Upper lobe of left lung (tissue), 6 donors: ENCODE measurements around the gene GPATCH2. TPM values are rescaled to one million over a fixed set of nuclear protein-coding genes. Genes with fewer than 3 reads are reported as not detected.

Source experiments
- ATAC-seq, 2 donors: fragments of 200-7000 bp; cut with Tn5 transposase; one replicate each; pipeline ENCODE4 v1.9.1; 2022; ENCODE audit warnings: mild to moderate bottlenecking in 2 of 2, moderate library complexity in 2 of 2; ENCODE audit not compliant: low FRiP score in 2 of 2
- DNase-seq, 2 donors: peaks; one replicate each; pipeline ENCODE4 v3.0.0-alpha.2; 2019 to 2020
- H3K27ac ChIP-seq, 4 donors: fragments of 200-600 bp; sonication (generic); one replicate each; pipeline ENCODE4 v1.5.1; 2016 to 2019
- H3K27me3 ChIP-seq, 4 donors: fragments of 200-600 bp; sonication (generic); one replicate each; pipeline ENCODE4 v1.5.1; 2017 to 2019
- H3K36me3 ChIP-seq, 4 donors: fragments of 200-600 bp; sonication (generic); one replicate each; pipeline ENCODE4 v1.5.1; 2016 to 2019
- H3K4me1 ChIP-seq, 4 donors: fragments of 200-600 bp; sonication (generic); one replicate each; pipeline ENCODE4 v1.5.1; 2018 to 2019
- H3K4me3 ChIP-seq, 4 donors: fragments of 200-600 bp; sonication (generic); one replicate each; pipeline ENCODE4 v1.5.1; 2017 to 2019; ENCODE audit warnings: mild to moderate bottlenecking in 2 of 4, moderate library complexity in 1 of 4
- H3K9me3 ChIP-seq, 4 donors: fragments of 200-600 bp; sonication (generic); one replicate each; pipeline ENCODE4 v1.5.1; 2018 to 2019
- EP300 ChIP-seq, 4 donors: sonication (generic); formaldehyde crosslinking; IDR thresholded peaks; one replicate each; pipeline ENCODE4 v1.5.1; 2017; ENCODE audit warnings: antibody characterized with exemption in 4 of 4, control low read depth in 2 of 4
- POLR2A ChIP-seq, 4 donors: fragments of 450-650 bp; IDR thresholded peaks; one replicate each; pipeline ENCODE4 v1.5.1; 2016 to 2017; ENCODE audit warnings: antibody characterized with exemption in 4 of 4, mild to moderate bottlenecking in 2 of 4
- POLR2AphosphoS5 ChIP-seq, 2 donors: sonication (generic); formaldehyde crosslinking; IDR thresholded peaks; one replicate each; pipeline ENCODE4 v1.5.1; 2017; ENCODE audit warnings: antibody characterized with exemption in 2 of 2
- WGBS, 2 donors: methylation state at CpG; one replicate each; pipeline ENCODE4 v1.1.5; 2017 to 2018; 5-methylcytosine and 5-hydroxymethylcytosine counted together
- total RNA-seq, 6 donors: library from RNA; depleted of rRNA in 4 of 6; stranded (reverse); fragments of >200 nt in 4 of 6; gene quantifications; one replicate each; pipeline versions ENCODE4 v1.1.0 to v1.2.1, GENCODE V29; 2016 to 2021
- TF ChIP-seq, protein P1 (sequence below), 6 experiments: fragments of 450-650 bp in 4 of 6; fragments of 200-600 bp in 2 of 6; sonication (generic) in 2 of 6; IDR thresholded peaks; one replicate each; pipeline ENCODE4 v1.5.1; 2016 to 2019; ENCODE audit warnings: antibody characterized with exemption in 6 of 6
- donor health status: DM: no; HTN: no; CAD: no; lungs with moderate emphysema.
- donor health status: DM: no; HTN: yes; CAD: no; lungs with severe emphysema.

Gene GPATCH2
- total RNA-seq, 6 donors from 2014 or later, result 9.1 to 22.4 (median 15.1) TPM

DNA sequence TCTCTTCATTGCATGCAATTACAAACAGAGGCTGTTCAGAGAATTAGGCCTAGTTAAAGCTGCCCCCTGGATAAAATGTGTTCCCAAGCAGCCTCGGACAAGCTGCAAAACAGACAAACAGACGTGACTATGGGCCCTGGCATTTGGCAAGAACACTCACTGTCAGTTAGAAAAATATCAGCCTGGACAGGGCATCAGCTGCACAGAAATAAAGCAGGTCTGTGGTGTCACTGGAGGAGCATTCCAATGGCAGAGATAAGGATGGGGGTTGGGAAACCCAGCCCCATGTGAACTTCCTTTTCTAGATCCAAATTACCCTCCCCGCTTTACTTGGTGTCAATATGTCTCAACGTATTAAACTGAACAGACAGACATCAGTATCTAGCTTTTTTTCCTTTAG is 177.1 kb downstream of the GPATCH2 start:
- H3K36me3 ChIP-seq, result peaks cover 0 to under 1% (median 0%) of the 10 kb centered on the region in 4 donors
- no peak for ATAC-seq
- no peak overlapping the region for H3K4me3 ChIP-seq
- H3K27me3 ChIP-seq, result no peaks in the 10 kb centered on the region
- no peaks in the 10 kb centered on the region for H3K9me3 ChIP-seq
- H3K27ac ChIP-seq, result no peak overlapping the region
- no peak for DNase-seq
- no peaks in the 10 kb centered on the region for H3K4me1 ChIP-seq
- no peak for TF ChIP-seq POLR2AphosphoS5 (IDR thresholded peaks at IDR 0.05)
- TF ChIP-seq, protein P1, sequence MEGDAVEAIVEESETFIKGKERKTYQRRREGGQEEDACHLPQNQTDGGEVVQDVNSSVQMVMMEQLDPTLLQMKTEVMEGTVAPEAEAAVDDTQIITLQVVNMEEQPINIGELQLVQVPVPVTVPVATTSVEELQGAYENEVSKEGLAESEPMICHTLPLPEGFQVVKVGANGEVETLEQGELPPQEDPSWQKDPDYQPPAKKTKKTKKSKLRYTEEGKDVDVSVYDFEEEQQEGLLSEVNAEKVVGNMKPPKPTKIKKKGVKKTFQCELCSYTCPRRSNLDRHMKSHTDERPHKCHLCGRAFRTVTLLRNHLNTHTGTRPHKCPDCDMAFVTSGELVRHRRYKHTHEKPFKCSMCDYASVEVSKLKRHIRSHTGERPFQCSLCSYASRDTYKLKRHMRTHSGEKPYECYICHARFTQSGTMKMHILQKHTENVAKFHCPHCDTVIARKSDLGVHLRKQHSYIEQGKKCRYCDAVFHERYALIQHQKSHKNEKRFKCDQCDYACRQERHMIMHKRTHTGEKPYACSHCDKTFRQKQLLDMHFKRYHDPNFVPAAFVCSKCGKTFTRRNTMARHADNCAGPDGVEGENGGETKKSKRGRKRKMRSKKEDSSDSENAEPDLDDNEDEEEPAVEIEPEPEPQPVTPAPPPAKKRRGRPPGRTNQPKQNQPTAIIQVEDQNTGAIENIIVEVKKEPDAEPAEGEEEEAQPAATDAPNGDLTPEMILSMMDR (IDR thresholded peaks at IDR 0.05), result no peak
- TF ChIP-seq POLR2A (IDR thresholded peaks at IDR 0.05), result no peak
- TF ChIP-seq EP300 (IDR thresholded peaks at IDR 0.05), result no peak
- WGBS, 2 donors, result 87% methylated on average over 4 of the region's 4 CpGs

DNA sequence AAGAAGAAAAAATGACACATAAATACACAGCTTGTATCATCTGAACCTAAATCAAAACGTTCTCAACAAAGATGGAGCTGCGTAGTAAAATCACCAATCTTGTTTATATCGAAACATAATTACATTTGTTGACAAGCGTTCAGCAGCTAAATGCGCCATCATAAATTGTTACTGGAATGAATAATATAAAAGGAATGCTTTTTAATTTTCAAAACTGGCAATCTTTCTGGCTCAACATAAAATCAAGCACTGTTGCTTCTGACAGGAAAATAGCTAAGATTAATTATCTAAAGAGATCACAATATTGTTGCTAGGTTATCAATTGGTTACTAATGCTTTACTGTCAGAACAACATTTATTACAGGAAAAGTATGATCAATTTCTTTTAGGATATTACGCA is 181.5 kb downstream of the GPATCH2 start:
- no peak overlapping the region for H3K27ac ChIP-seq
- peaks cover 0 to 11% (median 0%) of the 10 kb centered on the region in 4 donors for H3K36me3 ChIP-seq
- H3K27me3 ChIP-seq, result no peaks in the 10 kb centered on the region
- ATAC-seq, result no peak
- WGBS, 2 donors, result 86 to 94% methylated on average over 6 of the region's 6 CpGs
- H3K4me1 ChIP-seq, result no peaks in the 10 kb centered on the region
- no peak for DNase-seq
- TF ChIP-seq POLR2A (IDR thresholded peaks at IDR 0.05), result no peak
- TF ChIP-seq EP300 (IDR thresholded peaks at IDR 0.05), result no peak
- TF ChIP-seq, protein P1 (IDR thresholded peaks at IDR 0.05), result no peak
- no peak for TF ChIP-seq POLR2AphosphoS5 (IDR thresholded peaks at IDR 0.05)
- H3K9me3 ChIP-seq, result no peaks in the 10 kb centered on the region
- H3K4me3 ChIP-seq, result no peak overlapping the region

DNA sequence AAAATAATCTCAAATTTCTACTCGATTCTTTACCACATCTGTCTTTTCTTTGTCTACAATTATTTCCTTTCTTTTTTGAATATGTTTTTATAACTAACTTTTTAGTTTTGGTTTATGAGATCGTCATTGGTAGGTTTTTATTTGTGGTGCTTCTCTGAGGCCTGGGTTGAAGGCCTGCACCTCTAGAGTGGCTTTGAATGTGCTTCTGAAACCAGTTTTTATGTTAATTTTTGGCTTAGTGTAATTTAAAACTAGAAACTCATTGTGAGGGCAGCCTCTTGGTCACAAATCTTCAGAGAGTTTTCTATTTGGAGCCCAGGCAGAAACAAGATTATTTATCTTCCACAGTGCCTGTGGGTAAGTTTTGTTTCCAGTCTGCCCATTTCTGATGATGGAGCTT is 187.0 kb downstream of the GPATCH2 start:
- 92 to 96% methylated on average over 2 of the region's 2 CpGs for WGBS, 2 donors
- Histone ChIP-seq H3K27me3 (no peaks in the 10 kb centered on the region), H3K36me3 (peaks cover 0 to 10% (median 0%) of the 10 kb centered on the region in 4 donors), H3K9me3 (no peaks in the 10 kb centered on the region), H3K4me3 (no peak overlapping the region), H3K27ac (no peak overlapping the region), H3K4me1 (no peaks in the 10 kb centered on the region)
- ATAC-seq (no peak), DNase-seq (no peak)
- TF ChIP-seq EP300 (IDR thresholded peaks at IDR 0.05) (no peak), POLR2AphosphoS5 (IDR thresholded peaks at IDR 0.05) (no peak), POLR2A (IDR thresholded peaks at IDR 0.05) (no peak)
- TF ChIP-seq, protein P1 (IDR thresholded peaks at IDR 0.05), result no peak

DNA sequence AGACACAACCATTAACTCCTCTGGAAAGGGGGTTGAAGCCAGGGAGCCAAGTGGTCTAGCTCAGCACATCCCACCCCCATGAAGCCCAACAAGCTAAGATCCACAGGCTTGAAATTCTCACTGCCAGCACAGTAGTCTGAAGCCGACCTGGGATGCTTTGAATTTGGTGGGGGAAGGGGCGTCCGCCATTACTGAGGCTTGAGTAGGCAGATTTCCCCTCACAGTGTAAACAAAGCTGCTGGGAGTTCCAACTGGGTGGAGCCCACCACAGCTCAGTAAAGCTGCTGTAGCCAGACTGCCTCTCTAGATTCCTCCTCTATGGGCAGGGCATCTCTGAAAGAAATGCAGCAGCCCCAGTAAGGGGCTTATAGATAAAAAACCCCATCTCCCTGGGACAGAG is 193.5 kb downstream of the GPATCH2 start:
- Histone ChIP-seq H3K27ac (no peak overlapping the region), H3K4me3 (no peak overlapping the region), H3K36me3 (peaks cover 0 to 12% (median 5%) of the 10 kb centered on the region in 4 donors), H3K27me3 (no peaks in the 10 kb centered on the region), H3K4me1 (no peaks in the 10 kb centered on the region), H3K9me3 (no peaks in the 10 kb centered on the region)
- no peak for DNase-seq
- no peak for ATAC-seq
- no peak for TF ChIP-seq POLR2A (IDR thresholded peaks at IDR 0.05)
- TF ChIP-seq EP300 (IDR thresholded peaks at IDR 0.05), result no peak
- no peak for TF ChIP-seq POLR2AphosphoS5 (IDR thresholded peaks at IDR 0.05)
- 91 to 100% methylated on average over 3 of the region's 3 CpGs for WGBS, 2 donors

DNA sequence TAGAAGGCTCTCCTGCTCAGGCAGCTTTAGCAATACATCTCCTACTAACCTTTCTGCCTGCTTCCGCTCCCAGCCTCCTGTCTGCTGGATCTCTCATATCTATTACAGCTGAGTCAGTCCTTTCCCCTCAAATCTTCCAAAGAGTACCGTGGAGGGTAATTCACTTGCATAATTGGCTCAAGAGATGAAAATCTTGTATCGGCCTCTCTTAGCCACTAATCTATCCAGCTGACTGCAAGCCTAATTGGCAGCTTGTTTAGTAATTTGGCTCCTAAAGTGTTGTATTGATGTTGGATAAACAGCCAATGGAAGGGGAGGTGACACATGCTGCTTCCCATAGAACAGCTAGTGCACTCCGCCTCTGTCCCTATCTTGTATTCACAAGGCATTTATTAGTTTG is 195.7 kb downstream of the GPATCH2 start:
- ATAC-seq (no peak), DNase-seq (no peak)
- TF ChIP-seq, protein P1 (IDR thresholded peaks at IDR 0.05), result no peak
- TF ChIP-seq POLR2A (IDR thresholded peaks at IDR 0.05), result no peak
- no peak for TF ChIP-seq EP300 (IDR thresholded peaks at IDR 0.05)
- no peak for TF ChIP-seq POLR2AphosphoS5 (IDR thresholded peaks at IDR 0.05)
- no peaks in the 10 kb centered on the region for H3K4me1 ChIP-seq
- H3K36me3 ChIP-seq, result peaks cover 0 to 13% (median 8%) of the 10 kb centered on the region in 4 donors
- H3K4me3 ChIP-seq, result no peak overlapping the region
- WGBS, 2 donors, result 79 to 90% methylated on average over 4 of the region's 4 CpGs
- no peak overlapping the region for H3K27ac ChIP-seq
- H3K9me3 ChIP-seq, result no peaks in the 10 kb centered on the region
- no peaks in the 10 kb centered on the region for H3K27me3 ChIP-seq
